HG02970 (cell line): ENCODE measurements around the gene ACTN4.
A peak's percentile ranks its signal among the peaks of the same experiment; 100 is the strongest.
"Not testable (repeated sequence)": the region's sequence is repeated elsewhere in the genome, so short reads cannot be mapped to it uniquely, and the experiment has no call there.

Experiments
- ATAC-seq: cut with Tn5 transposase; IDR thresholded peaks from one replicate; pipeline ENCODE4 v1.9.1; 2021; ENCODE audit warnings: mild to moderate bottlenecking, moderate library complexity, moderate number of reproducible peaks; ENCODE audit not compliant: unreplicated experiment, low FRiP score

Gene ACTN4

GRCh38 chr19:38759590-38760003, 112.1 kb downstream of the ACTN4 start:
- no peak for ATAC-seq

GRCh38 chr19:38760805-38761517, 113.5 kb downstream of the ACTN4 start:
- not testable (repeated sequence) for ATAC-seq

DNA sequence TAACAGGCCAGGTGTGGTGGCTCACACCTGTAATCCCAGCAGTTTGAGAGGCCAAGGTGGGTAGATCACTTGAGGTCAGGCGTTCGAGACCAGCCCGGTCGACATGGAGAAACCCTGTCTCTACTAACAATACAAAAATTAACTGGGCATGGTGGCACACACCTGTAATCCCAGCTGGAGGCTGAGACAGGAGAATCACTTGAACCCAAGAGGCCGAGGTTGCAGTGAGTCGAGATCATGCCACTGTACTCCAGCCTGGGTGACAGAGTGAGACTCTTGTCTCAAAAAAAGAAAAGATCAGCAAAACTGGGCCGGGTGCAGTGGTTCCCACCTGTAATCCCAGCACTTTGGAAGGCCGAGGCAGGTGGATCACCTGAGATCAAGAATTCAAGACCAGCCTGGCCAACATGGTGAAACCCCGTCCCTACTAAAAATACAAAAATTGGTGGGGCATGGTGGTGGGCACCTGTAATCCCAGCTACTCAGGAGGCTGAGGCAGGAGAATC, 114.5 kb downstream of the ACTN4 start:
- not testable (repeated sequence) for ATAC-seq

GRCh38 chr19:38763795-38764220, 116.4 kb downstream of the ACTN4 start:
- ATAC-seq: no peak

GRCh38 chr19:38765214-38765613, 117.8 kb downstream of the ACTN4 start:
- ATAC-seq: no peak

- ATAC-seq: no peak
These were observed 119.0 kb downstream of the ACTN4 start for GRCh38 chr19:38766276-38767047.

GRCh38 chr19:38769635-38770211, 122.3 kb downstream of the ACTN4 start:
- peak; percentile 51 for ATAC-seq

DNA sequence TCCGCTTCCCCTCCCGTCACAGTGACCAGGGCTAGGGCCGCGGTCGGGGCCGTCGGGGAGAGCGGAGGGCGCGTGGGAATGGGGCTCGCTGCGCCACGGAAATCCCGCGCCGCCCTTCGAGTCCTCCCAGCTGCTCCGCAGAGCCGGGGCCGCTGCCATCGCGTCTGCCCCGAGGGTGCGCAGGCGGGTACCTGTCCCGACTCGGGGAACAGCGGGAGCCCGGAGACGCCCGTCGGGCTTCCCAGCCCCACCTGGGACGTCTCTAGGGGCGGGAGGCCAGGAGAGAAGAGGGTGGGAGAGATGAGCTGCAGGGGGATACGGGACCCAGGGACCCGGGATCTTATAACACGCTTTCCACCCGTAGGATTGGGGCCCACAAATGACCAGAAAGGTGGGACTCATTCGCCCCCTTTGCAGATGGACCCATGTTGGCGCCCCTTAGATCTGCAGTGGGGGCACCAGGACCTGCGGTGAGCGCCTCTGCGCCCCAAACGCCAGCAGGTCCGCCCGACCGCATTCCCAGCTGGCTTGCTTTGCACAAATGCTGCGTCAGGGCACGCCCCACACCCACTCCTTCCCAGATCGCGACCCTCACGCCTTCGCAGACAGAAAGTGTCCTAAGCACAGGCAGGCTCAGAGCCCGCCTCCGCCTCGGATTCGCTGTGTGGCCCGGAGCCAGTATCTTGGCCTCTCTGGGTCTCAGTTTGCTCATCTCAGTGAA, 122.9 kb downstream of the ACTN4 start:
- not testable (repeated sequence) for ATAC-seq

DNA sequence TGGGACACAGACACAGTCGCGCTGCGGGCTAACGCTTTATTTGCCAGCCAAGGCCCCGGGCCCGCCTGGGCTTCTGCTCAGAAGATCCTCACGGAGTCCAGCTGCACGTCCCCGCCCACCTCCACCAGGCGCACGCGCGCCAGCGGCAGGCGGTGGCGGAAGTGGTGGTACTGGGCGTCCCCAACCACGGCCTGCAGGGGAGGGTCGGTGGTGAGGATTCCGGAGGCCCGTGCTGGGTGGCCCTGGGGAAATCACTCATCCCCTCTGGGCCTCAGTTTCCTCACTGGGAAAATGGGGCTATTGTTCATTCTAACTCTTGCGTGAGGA, 123.5 kb downstream of the ACTN4 start:
- not testable (repeated sequence) for ATAC-seq

GRCh38 chr19:38771569-38771968, 124.1 kb downstream of the ACTN4 start:
- ATAC-seq: not testable (repeated sequence)

GRCh38 chr19:38773469-38774177, 126.2 kb downstream of the ACTN4 start, which contains the start of gene LGALS7:
Gene LGALS7 (minus strand): TSS chr19:38773517. CDS start chr19:38773492, 25 bp downstream.
- ATAC-seq: no peak

DNA sequence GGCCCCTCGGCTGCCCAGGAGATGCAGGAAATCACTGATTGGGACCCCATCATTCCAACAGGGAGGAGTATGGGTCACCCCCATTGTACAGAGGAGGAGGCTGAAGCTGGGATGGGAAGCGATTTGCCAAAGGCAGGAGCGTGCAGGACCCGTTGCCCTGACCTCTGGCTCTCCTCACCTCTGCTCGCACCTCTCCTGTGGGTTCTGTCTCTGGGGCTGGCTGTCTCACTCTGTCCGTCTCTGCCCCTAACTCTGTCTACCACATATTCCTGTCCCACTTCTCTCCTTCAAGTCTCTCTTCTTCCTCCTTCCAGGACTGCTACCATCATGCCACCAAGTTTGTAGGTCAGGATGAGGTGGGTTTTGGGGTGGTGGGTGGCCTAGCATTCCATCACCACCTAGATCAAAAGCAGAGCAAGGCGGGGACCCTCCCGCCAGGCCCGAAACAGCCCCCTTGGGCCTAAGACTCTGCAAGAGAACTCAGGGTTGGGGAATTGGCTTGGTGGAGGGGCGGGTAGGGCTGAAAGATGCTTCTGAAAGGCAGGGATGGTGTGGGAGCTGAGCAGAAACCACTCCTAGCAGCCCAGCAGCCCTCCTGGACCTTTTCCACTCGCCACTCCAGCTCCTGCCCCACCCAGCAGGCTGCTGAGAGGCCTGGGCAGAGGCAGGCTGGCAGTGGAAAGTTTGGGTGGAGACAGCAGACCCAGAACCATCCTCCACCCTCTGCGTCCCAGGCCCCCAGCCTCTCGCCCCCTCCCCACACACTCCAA, 126.9 kb downstream of the ACTN4 start:
- ATAC-seq: no peak

GRCh38 chr19:38778733-38779132, 131.3 kb downstream of the ACTN4 start:
- no peak for ATAC-seq

DNA sequence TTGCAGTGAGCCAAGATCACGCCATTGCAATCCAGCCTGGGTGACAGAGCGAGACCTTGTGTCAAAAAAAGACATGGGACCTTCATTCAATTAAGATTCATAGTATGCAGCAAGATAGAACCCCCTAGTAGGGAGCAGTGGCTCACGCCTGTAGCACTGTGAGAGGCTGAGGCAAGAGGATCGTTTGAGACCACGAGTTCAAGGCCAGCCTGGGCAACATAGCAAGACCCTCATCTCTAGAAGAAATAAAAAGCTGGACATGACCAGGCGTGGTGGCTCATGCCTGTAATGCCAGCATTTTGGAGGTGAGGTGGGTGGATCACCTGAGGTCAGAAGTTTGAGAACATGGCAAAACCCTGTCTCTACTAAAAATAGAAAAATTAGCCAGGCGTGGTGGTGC, 133.0 kb downstream of the ACTN4 start:
- no peak for ATAC-seq

GRCh38 chr19:38781058-38781457, 133.6 kb downstream of the ACTN4 start:
- ATAC-seq: no peak
